ENCODE data around the gene ERO1A.
"Not testable (repeated sequence)": the region's sequence is repeated elsewhere in the genome, so short reads cannot be mapped to it uniquely, and the experiment has no call there.

The ERO1A gene, protein sequence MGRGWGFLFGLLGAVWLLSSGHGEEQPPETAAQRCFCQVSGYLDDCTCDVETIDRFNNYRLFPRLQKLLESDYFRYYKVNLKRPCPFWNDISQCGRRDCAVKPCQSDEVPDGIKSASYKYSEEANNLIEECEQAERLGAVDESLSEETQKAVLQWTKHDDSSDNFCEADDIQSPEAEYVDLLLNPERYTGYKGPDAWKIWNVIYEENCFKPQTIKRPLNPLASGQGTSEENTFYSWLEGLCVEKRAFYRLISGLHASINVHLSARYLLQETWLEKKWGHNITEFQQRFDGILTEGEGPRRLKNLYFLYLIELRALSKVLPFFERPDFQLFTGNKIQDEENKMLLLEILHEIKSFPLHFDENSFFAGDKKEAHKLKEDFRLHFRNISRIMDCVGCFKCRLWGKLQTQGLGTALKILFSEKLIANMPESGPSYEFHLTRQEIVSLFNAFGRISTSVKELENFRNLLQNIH

DNA sequence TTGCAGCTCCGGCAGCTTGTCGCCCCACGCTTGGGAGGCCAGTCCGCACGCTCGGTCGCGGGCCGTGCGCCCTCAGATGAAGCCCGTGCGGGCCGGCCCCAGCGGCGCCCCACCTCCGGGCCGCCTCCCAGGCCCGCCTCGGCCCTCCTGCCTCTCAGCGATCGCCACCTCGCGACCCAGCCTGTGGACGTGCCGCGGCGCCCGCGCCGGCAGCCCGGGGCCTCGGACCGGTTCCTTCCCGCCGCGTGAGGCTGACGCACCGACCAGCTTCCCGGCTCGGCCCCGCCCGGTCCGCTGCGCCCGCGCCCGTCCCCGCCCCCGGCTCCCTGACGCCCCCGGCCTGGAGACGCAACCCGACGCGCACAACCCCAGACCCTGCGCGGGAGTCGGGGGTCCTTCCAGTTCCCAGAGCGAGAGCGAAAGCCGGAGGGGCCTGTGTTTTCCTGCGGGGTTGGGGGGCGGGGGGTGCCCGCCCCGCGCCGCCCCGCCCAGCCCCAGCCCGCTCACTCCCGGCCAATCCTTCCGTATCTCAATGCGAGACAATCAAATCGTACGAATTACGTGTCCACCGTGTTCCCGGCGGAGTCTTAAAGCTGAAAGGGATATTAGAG, at the start of gene ERO1A:
ERO1A (minus strand) TSS at position 78 of the 611 bp plus-strand sequence; CDS start at position 1, 77 bp downstream.
- peak; percentile 94 for DNase-seq

DNA sequence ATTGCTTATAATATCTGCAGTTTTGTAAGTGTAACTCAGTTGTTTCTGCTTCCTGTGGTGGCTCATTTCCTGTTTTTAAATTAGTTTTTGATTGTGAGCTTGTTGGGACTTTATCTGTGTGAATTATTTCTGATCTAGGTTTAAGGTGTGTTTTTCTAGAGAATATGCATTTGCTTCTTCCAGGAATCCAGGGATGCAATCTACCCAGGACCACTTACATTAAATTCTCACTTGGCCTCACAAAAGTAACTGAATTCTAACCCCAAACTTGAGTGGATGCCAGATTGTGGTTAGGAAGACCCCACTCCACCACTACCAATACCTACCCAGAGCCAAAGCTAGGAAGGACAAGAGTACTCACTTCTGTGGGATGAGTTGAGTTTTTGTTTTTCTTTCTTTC, 46.5 kb upstream of the ERO1A start:
- peak; percentile 6 for DNase-seq

DNA sequence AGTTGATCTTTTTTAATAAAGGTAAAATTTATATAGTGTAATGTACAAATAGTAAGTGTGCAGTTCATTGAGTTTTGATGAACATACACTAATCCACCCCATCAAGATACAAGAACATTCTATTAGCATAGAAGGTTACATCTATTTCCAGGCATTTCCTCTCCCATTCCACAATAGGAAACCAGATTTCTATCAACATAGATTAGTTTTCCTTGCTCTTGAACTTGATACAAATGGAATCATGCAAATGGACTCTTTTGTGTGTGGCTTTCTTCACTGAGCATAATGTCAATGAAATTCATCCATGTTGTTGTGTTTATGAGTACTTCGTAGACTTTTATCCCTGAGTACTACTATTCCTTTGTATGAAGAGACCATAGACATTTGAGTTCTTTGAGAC, 45.4 kb upstream of the ERO1A start:
- no peak for DNase-seq

DNA sequence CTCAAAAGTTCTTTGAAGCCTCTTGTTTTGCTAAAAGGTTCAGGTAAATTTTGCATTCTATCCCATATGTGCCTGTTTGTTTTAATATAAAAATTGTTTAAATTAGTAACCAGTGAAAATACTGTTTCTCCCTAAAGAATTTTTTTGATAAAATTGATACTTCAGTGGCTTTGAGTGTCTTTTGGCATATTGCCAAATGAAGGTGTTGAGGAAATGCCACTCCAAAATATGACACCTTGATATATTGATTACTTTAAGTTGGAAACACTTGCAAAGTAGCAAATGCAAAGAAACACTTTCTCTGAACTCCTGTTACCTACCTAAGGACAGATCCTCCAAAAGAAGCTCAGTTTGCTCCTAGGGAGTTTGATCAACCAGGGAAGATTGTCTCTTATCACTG, 43.1 kb upstream of the ERO1A start:
- DNase-seq = no peak

DNA sequence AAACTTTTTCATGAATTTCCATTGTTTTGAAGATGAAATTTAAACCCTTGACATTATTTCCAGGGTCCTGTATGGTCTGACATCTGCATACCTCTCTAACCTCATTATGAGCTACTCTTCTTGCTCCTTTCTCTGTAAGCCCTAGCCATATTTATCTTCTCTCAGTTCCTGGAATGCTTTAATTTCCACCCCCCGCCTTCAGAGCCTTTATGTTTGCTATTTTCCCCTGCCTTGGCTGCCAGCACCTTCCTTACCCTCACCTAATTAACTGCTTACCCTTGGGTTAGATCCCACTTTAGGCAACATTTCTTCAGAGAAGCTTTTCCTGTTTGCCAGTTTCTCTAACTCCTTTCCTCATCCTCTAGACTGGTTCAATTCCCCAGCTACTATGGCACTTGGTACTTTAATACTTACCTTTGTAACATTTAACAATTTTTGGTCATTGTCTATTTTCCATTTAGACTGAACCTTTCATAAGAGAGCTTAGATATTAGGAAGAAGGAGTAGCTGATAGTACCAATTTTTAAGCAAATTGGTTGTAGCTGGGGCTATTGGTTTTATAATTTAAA, 40.6 kb upstream of the ERO1A start:
- DNase-seq = no peak

DNA sequence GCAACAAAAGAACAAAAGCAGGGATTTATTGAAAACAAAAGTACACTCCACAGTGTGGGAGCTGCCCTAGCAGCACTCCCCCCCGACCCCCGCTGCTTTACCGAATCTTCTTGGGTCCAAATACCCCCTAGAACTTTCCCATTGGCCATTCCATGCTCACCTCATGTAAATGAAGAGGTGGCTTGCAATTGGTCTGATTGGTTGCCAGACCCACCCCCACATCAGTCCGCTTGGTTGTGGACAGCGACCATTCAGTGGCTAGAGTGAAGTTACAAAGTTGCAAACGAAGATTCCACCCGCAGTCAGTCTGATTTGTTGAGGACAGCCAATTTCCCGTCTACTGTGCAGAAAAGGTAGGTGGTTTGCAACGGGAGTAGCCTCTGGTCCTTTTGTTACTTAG, 38.5 kb upstream of the ERO1A start:
- no peak for DNase-seq

DNA sequence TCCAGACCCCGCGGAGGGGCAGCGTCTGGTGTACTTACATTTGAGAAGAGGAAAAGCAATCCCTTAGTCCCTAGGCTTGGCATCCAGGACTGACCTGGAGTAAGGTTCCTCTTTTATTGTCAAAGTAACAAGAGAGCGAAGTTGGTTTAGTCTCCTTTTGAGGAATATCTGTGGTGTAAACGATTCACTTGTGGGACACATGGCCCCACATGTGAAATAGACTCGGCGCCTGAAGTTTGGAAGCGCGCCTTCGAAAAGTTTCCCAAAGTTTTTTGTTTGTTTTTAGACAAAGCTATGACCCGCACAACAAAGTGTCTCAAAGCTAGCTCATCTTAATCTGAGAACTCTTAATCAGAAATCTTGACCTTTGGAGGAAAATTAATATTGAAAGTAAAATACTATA, 35.4 kb upstream of the ERO1A start:
- DNase-seq = peak; percentile 40

DNA sequence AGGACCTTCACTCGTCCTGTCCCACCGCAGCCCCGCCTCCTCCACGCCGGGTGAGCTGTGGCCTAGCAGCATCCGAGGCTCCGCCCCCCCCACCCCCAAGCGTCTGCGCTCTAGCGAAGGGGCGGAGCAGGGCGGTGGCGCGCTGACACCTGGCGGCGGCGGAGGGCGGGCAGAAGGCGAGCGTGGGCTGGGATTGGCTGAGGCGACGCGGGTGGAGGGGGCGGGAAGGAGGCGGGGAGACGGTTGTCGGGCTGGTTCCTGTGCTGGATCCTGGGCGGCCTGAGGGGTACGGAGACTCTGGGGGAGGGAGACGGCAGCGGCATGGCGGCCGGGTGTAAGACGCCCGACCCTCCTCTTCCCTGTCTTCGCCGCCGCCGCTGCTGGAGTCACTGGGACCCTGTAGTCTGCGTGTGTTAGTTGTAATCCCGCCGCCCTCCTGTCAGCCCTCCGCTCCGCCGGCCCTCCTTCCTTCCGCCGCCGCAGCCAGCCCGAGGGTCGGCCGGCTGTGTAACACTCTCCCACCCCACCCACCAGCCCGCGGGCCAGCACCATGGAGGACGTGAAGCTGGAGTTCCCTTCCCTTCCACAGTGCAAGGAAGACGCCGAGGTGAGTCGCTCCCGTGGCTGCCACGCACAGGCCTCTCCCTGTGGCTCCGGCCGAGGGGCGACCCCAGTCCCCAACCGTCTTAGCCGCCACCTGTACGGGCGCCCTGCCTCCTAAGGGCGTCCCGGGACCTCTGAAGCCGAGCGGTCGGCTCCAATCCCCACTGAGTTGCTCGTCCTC, 34.8 kb upstream of the ERO1A start, which contains the start of gene STYX:
STYX (plus strand) TSS at position 242 of the 784 bp plus-strand sequence; CDS start at position 551, 309 bp downstream.
- peak; percentile 99 for DNase-seq

DNA sequence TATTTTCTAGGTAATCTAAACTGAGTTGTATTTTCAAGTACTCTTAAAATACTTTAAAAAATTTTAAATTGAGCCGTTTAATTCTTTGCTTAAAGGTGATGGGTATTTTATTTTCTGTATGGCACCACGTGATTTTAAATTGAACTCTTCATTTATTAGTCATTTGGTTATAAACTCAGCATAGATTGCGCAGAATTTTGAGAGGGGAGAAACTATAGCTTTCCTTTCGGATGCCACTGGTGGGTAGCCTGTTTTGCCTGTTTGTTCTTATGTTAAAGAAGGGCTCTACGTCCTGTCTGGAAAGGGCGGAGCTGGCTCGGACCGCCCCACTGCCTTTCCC, 34.2 kb upstream of the ERO1A start:
- no peak for DNase-seq

DNA sequence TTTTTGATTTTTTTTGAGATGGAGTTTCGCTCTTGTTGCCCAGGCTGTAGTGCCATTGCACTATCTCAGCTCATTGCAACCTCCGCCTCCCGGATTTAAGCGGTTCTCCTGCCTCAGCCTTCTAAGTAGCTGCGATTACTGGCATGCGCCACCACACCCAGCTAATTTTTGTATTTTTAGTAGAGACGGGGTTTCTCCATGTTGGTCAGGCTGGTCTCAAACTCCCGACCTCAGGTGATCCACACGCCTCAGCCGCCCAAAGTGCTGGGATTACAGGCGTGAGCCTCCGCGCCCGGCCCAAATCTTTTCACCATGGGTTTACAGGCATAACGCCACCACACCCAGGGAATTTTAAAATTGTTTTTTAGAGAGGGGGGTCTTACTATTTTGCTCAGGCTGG, 33.7 kb upstream of the ERO1A start:
- not testable (repeated sequence) for DNase-seq

DNA sequence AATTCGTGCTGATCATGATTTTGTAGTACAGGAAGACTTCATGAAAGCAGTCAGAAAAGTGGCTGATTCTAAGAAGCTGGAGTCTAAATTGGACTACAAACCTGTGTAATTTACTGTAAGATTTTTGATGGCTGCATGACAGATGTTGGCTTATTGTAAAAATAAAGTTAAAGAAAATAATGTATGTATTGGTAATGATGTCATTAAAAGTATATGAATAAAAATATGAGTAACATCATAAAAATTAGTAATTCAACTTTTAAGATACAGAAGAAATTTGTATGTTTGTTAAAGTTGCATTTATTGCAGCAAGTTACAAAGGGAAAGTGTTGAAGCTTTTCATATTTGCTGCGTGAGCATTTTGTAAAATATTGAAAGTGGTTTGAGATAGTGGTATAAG, 32.2 kb upstream of the ERO1A start:
- DNase-seq = not testable (repeated sequence)

DNA sequence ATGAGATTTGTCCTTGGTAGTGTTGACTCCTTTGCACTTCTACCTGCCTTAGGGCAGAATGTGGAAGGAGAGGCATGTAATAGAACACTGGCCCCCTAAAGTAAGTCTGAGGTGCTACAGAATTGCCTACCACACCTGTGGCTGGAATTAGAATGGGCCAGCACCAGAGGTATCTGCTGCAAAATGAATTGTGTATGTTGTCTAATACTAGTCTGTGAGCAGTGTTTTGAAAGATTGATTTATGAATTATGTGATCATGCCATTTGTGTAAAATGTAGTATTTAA, 28.9 kb upstream of the ERO1A start:
- DNase-seq = no peak

DNA sequence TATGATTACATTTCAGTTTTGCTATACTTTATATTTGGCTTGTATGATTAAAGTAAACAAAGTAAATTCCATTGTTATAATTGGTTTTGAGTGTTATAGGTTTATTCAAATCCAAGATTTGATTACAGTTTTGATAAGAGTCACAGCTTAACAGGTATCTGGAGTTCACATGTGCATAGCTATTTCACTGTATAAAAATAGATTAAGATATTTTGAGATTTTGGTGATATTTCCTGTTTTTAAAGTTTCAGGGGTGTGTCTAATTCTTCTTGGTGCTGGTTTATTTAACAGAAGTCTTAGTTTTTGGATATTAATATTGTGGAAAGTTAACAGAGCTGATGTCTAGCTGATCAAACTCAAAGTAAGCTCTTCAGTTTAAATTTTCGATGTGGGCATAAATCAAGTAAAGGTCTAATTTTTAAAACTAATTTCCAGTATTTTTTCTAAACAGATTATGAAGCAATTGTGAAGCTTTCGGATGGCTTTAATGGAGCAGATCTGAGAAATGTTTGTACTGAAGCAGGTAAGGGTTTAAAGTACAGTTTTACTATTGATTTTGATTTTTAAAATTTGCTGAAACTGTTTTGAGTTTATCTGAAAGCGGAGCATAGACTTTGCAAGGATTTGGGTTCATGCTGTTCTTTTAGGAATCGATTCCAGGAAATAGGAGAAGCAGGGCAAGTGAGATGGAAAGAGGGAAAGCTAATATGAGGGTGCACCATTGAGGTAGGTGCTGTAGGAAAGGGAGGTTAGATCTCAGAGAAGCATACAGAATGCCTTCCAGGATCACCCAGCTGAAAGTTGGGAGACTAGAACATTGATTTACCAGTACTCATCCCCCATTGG, 28.4 kb upstream of the ERO1A start:
- no peak for DNase-seq

DNA sequence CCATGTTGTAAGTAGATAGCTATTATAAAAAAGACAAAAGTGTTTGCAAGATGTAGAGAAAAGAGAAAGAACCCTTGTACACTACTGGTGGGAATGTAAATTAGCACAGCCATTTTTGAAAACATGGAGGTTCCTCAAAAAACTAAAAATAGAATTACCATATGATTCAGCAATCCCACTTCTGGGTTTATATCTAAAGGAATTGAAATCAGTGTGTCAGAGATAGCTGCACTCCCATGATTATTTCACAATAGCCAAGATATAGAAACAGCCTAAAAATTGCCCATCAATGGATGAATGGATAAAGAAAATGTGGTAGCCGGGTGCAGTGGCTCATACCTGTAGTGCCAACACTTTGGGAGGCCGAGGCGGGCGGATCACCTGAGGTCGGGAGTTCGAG, 20.8 kb upstream of the ERO1A start:
- DNase-seq = peak; percentile 78

DNA sequence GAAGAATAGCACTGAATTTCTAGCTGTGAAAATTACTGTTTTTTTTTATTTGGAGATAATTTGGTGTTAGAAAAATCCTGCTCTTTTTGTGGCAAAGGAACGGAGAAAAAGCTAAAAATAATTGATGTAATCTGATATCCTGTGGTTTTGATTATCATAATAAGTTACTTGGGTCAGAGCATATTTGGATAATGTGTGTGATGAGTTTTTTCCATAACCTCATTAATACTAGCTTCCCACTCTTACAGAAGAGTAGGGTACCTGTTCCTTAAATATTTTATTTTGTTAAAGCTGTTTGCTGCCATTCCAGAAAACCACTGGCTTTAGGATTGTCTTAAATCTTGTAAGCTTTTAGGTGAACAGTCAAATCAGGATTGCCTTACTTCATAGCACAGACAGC, 16.3 kb upstream of the ERO1A start:
- DNase-seq = no peak

DNA sequence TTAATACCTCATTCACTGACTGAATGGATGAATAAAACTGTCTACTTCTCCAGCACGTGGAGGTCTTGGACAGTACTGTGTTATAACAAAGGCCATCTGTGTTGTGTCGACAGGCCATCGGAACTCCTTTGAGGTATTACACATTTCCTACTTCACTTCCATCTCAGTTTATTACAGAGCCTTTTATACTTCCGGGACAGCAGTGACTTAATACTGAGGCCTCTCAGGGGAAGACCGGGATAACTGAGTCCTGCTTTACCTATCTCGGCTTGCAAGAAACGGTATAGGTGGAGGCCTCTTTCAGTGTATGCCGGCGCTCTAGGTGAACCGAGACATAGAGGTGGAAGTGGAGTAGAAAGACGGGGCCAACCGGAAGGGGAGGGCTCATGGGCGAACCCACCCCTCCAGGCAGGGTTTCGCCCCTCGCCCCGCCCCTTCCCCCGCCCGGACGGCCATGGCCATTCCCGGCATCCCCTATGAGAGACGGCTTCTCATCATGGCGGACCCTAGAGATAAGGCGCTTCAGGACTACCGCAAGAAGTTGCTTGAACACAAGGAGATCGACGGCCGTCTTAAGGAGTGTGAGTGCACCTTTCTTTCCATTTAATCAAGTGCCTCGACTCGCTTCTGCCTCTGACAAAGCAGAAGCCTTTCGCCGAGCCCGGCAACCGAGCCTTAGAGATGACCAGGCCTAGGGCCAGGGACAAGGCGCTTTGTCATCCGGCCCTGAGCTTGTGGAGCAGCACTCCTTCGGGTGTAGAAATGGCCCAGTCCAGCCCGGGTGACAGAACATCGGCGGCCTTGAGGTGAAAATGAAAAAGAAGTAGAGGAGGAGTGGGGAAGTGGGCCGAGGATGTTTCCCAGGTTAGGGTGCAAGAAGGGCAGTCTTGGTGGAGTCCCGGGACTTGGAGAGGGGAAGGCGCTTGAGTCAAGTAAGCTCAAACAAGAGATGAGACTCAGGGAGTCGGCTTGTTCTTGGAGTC, 11.7 kb upstream of the ERO1A start, which contains the start of gene PSMC6:
PSMC6 (plus strand) TSS at position 477 of the 983 bp plus-strand sequence; CDS start at position 497, 20 bp downstream.
- DNase-seq = peak; percentile 93

DNA sequence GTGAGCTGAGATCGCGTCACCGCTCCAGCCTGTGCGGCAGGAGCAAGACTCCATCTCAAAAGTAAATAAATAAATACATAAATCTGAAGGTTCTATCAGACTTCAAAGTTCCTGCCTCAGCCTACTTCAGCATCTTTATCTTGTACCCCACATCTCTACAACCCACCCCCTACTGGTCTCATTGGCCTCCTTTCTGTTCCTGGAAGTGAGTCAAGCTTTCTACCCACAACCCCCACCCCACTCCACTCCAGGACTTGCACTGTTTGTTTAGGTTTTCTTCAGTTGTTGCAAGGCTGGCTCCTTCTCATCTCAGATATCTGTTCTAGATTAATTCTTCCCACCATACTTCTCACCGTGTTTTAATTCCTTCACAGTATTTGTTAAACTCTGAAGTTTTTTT, 10.9 kb upstream of the ERO1A start:
- no peak for DNase-seq

DNA sequence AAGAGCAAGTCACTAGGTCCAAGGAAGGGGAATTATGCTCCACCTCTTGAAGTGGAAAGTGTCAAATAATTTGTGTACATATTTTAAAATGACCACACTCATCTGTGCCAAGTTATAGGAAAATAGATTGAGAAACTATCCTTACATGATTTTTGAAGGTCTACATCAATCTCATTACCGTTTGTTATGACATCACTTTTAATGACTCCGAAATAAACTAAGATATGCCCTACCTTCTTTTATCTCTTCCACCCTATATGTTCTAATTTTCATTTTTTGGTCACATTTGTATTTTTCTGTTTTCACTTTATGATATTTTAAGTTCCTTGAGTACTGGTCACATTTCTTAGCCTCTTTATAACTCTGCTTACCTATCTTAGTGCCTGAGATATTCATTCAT, 8.3 kb upstream of the ERO1A start:
- no peak for DNase-seq

DNA sequence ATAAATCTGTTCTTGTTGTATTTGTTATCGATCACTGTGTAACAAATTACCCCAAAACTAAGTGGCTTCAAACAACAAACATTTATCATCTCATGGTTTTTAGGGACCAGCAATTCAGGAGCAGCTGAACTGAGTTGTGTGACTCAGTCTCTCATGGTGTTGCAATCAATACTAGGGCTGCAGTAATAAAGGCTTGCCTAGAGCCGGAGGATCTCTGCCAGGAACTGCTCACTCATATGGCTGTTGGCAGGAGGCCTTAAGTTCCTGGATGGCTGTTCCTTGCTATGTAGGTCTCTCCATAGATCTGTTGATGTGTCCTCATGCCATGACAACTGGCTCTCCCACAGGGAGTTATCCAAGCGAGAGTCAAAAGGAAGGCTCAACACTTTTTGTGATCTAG, 7.9 kb upstream of the ERO1A start:
- peak; percentile 87 for DNase-seq

DNA sequence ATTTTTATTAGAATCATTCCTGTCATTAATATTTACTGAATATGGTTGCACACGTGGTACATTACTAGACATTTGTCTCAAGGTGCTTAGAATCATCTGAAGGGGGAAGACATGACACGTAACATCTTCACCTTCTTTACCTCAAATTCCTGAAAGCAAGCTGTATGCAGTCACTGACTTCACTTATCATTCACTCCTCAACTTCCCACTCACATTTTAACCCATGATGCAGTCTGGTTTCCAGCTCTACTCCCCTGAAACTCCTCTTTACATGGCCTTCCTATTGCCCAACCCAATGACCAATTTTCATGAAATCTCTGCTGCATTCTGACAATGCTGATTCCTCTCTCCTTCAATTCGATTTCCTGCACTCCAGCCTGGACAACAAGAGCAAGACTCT, 5.9 kb upstream of the ERO1A start:
- DNase-seq = peak; percentile 70

DNA sequence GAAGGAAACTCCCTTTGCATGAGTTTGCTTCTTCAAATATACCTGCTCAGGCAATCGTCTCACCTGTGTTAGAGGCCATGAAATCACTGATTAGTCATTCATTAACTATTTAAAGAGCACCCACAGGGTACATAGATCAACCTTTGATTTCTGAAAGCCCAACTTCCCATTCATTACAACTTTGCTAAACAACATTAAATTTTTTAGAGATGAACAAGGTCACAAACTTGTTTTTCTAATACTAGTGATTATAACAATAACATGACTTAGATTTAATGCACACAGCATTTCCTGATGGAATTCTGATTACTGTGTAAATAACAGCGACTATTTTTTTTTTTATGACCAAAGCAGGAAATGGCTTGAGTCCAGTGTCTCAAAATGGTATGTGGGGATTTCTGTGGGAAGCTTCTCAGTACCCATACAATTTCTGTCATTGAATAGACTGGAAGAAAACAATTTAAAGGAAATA, 5.4 kb upstream of the ERO1A start:
- no peak for DNase-seq
